Uterus (tissue), 4 donors: Measurements from ENCODE around the gene SLAMF9. TPM values are rescaled to one million over a fixed set of nuclear protein-coding genes. Genes with fewer than 3 reads are reported as not detected.

Source experiments
- DNase-seq, 2 donors: peaks; one replicate each; pipeline ENCODE4 v3.0.0-alpha.2; 2019 to 2020
- H3K27ac ChIP-seq, 2 donors: fragments of 200-600 bp; sonication (generic); 1 replicate in 1 of 2; 2 replicates in 1 of 2; pipeline ENCODE4 v1.5.1; 2016 to 2018
- H3K27me3 ChIP-seq, 2 donors: fragments of 200-600 bp; sonication (generic); one replicate each; pipeline ENCODE4 v1.5.1; 2018 to 2019; ENCODE audit warnings: control low read depth in 1 of 2
- H3K36me3 ChIP-seq, 2 donors: fragments of 200-600 bp; sonication (generic); one replicate each; pipeline ENCODE4 v1.5.1; 2019; ENCODE audit warnings: control low read depth in 1 of 2
- H3K4me1 ChIP-seq, 2 donors: fragments of 200-600 bp; sonication (generic); one replicate each; pipeline ENCODE4 v1.5.1; 2018 to 2019; ENCODE audit warnings: control low read depth in 1 of 2
- H3K4me3 ChIP-seq, 2 donors: fragments of 200-600 bp; sonication (generic); 1 replicate in 1 of 2; 2 replicates in 1 of 2; pipeline ENCODE4 v1.5.1; 2018 to 2019; ENCODE audit warnings: mild to moderate bottlenecking in 1 of 2
- H3K9me3 ChIP-seq, 2 donors: fragments of 200-600 bp; sonication (generic); one replicate each; pipeline ENCODE4 v1.5.1; 2019; ENCODE audit warnings: control low read depth in 1 of 2
- CTCF ChIP-seq, 4 experiments: fragments of 200-600 bp in 2 of 4; fragments of 450-650 bp in 2 of 4; sonication (generic) in 2 of 4; IDR thresholded peaks; one replicate each; pipeline ENCODE4 v1.5.1; 2016 to 2019; ENCODE audit warnings: antibody characterized with exemption in 4 of 4, mild to moderate bottlenecking in 2 of 4, moderate library complexity in 1 of 4
- POLR2A ChIP-seq, 2 donors: fragments of 450-650 bp; IDR thresholded peaks; one replicate each; pipeline ENCODE4 v1.6.1; 2016; ENCODE audit warnings: antibody characterized with exemption in 2 of 2, mild to moderate bottlenecking in 1 of 2, moderate library complexity in 1 of 2
- intact Hi-C: fragments of 100-400 bp; cut with DNase I; formaldehyde crosslinking; loops from one replicate; pipeline ENCODE4 v1.15.1; 2023; ENCODE audit warnings: low total_unique reads
- total RNA-seq, 4 donors: library from RNA; depleted of rRNA in 3 of 4; stranded (reverse); fragments of >200 nt in 3 of 4; gene quantifications; one replicate each; pipeline versions ENCODE4 v1.1.0 to v1.2.4, GENCODE V29; 2014 to 2023
- donor health status: DM: yes; HTN: yes; CAD: no.

SLAMF9 gene
- total RNA-seq, 4 donors from 2014 or later: not detected

DNA sequence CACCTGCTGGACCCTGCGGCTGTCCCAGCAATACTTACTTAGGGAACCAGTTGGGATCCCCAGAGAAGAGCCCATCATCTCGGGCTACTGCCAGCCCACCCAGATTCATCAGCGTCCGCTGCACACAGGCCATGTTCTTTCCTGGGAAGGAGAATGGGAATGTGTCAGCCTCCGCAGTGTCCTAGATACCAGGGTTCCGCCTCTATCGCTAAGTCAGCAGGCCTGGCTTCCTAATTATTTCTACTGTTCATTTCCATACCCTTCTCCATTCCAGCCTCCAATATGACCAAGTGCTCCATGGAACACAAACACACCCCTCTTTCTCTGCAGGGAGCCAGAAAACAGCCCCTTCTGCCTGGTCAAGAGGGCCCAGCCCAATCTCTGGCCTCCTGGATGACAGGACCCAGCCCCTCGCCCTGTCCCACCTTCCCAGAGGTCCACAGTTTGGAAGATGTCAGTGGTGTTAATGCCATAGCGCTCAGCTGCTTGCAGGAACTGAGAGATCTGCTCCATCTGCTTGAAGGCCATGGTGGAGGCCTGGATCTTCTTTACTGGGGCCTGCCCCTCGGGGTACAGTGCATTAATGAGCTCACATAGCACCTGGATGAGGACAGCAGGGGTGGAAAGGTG is 34.7 kb downstream of the SLAMF9 start:
- no peak for DNase-seq
- Histone ChIP-seq H3K36me3 (no peaks in the 10 kb centered on the region), H3K4me3 (no peak overlapping the region), H3K27ac (no peak overlapping the region), H3K9me3 (no peaks in the 10 kb centered on the region), H3K27me3 (no peaks in the 10 kb centered on the region), H3K4me1 (peaks cover 0 to 9% of the 10 kb centered on the region in 2 donors)
- intact Hi-C loops: no loop called here
- TF ChIP-seq CTCF (IDR thresholded peaks at IDR 0.05) (no peak), POLR2A (IDR thresholded peaks at IDR 0.05) (no peak)

DNA sequence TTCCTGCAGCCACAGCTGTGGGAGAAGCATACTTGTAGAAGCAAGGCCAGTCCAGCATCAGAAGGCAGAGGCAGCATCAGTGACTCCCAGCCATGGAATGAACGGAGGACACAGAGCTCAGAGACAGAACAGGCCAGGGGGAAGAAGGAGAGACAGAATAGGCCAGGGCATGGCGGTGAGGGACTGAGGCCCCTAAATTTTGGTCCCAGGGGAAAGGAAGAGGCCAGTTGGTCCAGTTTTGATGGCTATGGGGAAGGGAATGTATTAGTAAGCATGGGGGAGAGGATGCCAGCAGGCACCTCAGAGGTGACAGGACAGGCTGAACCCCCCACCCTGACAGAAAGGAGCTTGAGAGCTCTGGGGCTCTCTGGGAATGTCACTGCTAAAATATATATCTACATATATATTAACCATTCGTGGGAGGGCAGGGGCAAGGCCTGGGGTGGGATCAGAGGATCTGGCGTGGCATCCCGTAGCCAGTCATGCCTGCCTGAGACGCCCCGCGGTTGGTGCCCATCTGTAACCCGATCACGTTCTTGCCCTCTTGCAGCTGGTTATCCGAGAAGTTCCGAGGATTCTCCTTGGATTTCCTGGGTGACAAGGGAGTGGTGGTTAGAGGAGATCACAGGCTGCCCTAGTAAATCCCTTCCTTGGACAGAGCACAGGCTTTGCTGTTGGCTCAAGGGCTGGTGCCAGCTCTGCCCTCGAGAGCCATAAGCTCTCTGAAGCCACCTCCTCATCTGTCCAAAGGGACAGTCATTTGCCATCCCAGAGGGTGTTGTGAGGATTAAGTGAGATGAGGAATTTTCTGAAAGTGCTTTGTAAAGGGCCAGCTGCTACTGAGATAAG is 35.5 kb downstream of the SLAMF9 start:
- Histone ChIP-seq H3K4me3 (no peak overlapping the region), H3K36me3 (no peaks in the 10 kb centered on the region), H3K4me1 (peaks cover 0 to 9% of the 10 kb centered on the region in 2 donors), H3K27ac (no peak overlapping the region), H3K27me3 (no peaks in the 10 kb centered on the region), H3K9me3 (no peaks in the 10 kb centered on the region)
- TF ChIP-seq POLR2A (IDR thresholded peaks at IDR 0.05): no peak
- TF ChIP-seq CTCF (IDR thresholded peaks at IDR 0.05): no peak
- intact Hi-C loops: no loop called here
- DNase-seq: no peak

DNA sequence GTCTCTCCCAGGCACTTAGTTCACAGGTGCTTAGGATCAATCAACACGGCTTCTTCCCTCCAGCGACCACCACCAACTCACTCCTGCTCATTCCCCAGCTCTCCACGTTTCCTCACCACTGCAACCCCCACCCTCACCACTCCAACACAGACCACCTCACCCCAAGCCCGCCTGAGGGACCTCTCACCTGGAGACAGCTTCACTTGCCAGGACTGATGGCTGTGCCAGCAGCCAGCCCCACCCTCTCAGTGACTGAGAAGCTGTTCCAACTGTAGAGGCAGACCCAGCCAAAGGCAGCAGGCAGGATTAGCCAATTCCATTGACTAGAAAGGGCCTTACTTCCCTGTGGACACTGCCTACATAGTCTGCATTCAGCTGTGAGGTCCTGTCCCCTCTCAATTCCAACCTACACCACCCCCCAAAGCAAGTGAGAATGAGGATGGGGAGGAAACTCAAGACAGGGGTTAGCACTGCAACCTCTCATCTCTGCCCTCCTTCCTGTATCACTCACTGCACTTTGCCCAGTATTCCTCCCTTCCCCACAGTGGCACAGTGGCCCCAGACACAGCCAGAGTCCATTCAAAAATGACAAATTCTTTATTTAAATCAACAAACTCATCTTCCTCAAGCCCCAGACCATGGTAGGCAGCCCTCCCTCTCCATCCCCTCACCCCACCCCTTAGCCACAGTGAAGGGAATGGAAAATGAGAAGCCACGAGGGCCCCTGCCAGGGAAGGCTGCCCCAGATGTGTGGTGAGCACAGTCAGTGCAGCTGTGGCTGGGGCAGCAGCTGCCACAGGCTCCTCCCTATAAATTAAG is 36.3 kb downstream of the SLAMF9 start:
- no peaks in the 10 kb centered on the region for H3K27me3 ChIP-seq
- TF ChIP-seq CTCF (IDR thresholded peaks at IDR 0.05) (no peak), POLR2A (IDR thresholded peaks at IDR 0.05) (no peak)
- H3K27ac ChIP-seq: no peak overlapping the region
- intact Hi-C loops: no loop called here
- no peak for DNase-seq
- no peak overlapping the region for H3K4me3 ChIP-seq
- no peaks in the 10 kb centered on the region for H3K9me3 ChIP-seq
- H3K36me3 ChIP-seq: no peaks in the 10 kb centered on the region
- H3K4me1 ChIP-seq: peaks cover 0 to 7% of the 10 kb centered on the region in 2 donors

DNA sequence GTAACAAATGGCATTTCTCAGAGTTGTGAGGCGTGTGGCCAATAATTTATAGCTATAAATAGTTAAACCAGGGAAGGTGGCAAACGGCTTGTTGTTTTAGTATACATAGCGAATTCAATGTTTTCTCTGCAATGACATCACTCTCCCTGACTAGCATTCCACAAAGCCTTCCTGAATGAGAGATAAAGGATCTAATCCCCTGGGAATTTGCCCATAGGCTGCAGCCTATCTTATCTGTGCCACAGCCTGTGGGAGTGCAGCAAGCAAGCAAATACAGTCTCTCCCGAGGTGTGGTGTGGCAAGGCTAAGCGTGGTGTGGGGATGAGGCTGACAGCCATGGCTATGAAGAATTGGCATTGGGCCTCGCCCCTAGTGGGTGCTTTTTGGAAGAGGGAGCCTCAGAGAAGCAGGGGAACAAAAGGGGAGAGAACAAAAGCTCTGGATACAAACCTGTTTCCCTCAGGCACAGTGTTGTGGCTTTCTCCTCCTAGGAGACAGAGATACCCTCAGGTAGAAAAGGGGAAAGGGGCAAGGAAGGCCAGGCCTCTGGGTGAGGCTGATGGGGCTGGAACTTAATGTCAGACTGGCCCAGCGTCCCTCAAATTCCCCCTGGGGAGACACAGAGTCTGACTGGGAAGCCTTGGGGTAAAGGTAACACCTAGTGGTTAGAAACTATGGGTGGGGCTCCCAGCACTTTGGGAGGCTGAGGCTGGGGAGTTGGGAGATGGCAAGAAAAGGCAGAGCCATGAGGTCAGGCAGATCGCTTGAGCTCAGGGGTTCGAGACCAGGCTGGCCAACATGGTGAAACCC is 37.6 kb downstream of the SLAMF9 start:
- peak overlapping the region; percentile 15 to 61 for H3K27ac ChIP-seq
- no peaks in the 10 kb centered on the region for H3K4me1 ChIP-seq
- no peak overlapping the region for H3K4me3 ChIP-seq
- H3K36me3 ChIP-seq: no peaks in the 10 kb centered on the region
- H3K9me3 ChIP-seq: no peaks in the 10 kb centered on the region
- no peak for TF ChIP-seq POLR2A (IDR thresholded peaks at IDR 0.05)
- no peak for TF ChIP-seq CTCF (IDR thresholded peaks at IDR 0.05)
- intact Hi-C loops: no loop called here
- H3K27me3 ChIP-seq: no peaks in the 10 kb centered on the region
- DNase-seq: no peak
